AG04450 (cell line): Measurements from ENCODE around the gene GTF2H4. TPM values are rescaled to one million over a fixed set of nuclear protein-coding genes. Genes with fewer than 3 reads are reported as not detected.

Experiments used
- CTCF ChIA-PET: fragments of 300-600, 350-600 bp; formaldehyde crosslinking; extraction: SDS; loops from one replicate; lab custom pipeline; 2022; ENCODE audit warnings: antibody characterized with exemption, inconsistent platforms; lab: Charles Lee
- POLR2A ChIA-PET: fragments of 350-600 bp; formaldehyde crosslinking; extraction: SDS; loops from one replicate; lab custom pipeline; 2021; ENCODE audit warnings: antibody characterized with exemption, inconsistent platforms; lab: Yijun Ruan, JAX
- DNase-seq: peaks from one replicate; pipeline ENCODE4 v3.0.0-alpha.2; 2011; ENCODE audit warnings: low read depth, low spot score
- H3K27ac ChIP-seq: one replicate; pipeline ENCODE4 v1.5.1; 2012; ENCODE audit warnings: low read depth, low read length, control low read depth
- H3K27me3 ChIP-seq: one replicate; pipeline ENCODE4 v1.6.0; 2012; ENCODE audit warnings: low read length; ENCODE audit not compliant: control insufficient read depth, insufficient read depth
- H3K4me3 ChIP-seq: 2 replicates; pipeline ENCODE4 v1.5.1; 2011; ENCODE audit warnings: mild to moderate bottlenecking, low read depth, low read length, control low read depth
- H3K9me3 ChIP-seq: 2 replicates; pipeline ENCODE4 v1.5.1; 2012; ENCODE audit warnings: low read length; ENCODE audit not compliant: control insufficient read depth, insufficient read depth
- CTCF ChIP-seq: IDR thresholded peaks from 2 replicates; pipeline ENCODE4 v1.5.1; 2011; ENCODE audit warnings: low read depth, low read length, control low read depth, inconsistent platforms
- polyA plus RNA-seq: library from polyadenylated mRNA; depleted of rRNA; stranded (reverse); fragments of >200 nt; gene quantifications from 2 replicates; pipeline ENCODE4 v1.2.3, GENCODE V29; 2011

Gene GTF2H4
- polyA plus RNA-seq, 1 experiment = 31.9 TPM

GRCh38 chr6:30884521-30885480 is 23.2 kb upstream of the GTF2H4 start:
- DNase-seq = no peak
- H3K27ac ChIP-seq = no peak overlapping the region

GRCh38 chr6:30885481-30885998 is 22.5 kb upstream of the GTF2H4 start:
- no peaks in the 10 kb centered on the region; the same call in 1 of the 2 replicates for H3K9me3 ChIP-seq
- ChIA-PET POLR2A (interaction anchor here (1.0 to 2.6 kb wide), 3 partner anchors 57 to 141 kb away, joined by 3 to 12 read pairs (median 5); partner anchors contain the start of gene IER3), CTCF (interaction anchor here (0.8 to 1.7 kb wide), 3 partner anchors 194 to 202 kb away, joined by 3 read pairs; no protein-coding TSS in a partner anchor)
- no peak for DNase-seq
- H3K4me3 ChIP-seq = peak overlapping the region; percentile 83
- no peaks in the 10 kb centered on the region for H3K27me3 ChIP-seq
- no peak for TF ChIP-seq CTCF
- peak overlapping the region; percentile 57 for H3K27ac ChIP-seq

More at GRCh38 chr6:30884521-30885480, 23.2 kb upstream of the GTF2H4 start:
- Histone ChIP-seq H3K4me3 (peak overlapping the region; percentile 83), H3K9me3 (no peaks in the 10 kb centered on the region; the same call in 1 of the 2 replicates), H3K27me3 (no peaks in the 10 kb centered on the region)
- ChIA-PET POLR2A (interaction anchor here (0.6 to 2.6 kb wide), 5 partner anchors 57 to 306 kb away, joined by 3 to 13 read pairs (median 9); partner anchors contain the start of gene IER3), CTCF (interaction anchor here (1.4 to 3.6 kb wide), 3 partner anchors 56 to 203 kb away, joined by 3 to 19 read pairs (median 3); no protein-coding TSS in a partner anchor)
- no peak for TF ChIP-seq CTCF

- DNase-seq = peak; percentile 26
- ChIA-PET POLR2A (interaction anchor here (1.0 kb wide), 1 partner anchor 134 kb away, joined by 3 read pairs; no protein-coding TSS in a partner anchor), CTCF (interaction anchor here (0.8 to 1.7 kb wide), 2 partner anchors 193 to 201 kb away, joined by 3 read pairs; no protein-coding TSS in a partner anchor)
- Histone ChIP-seq H3K9me3 (no peaks in the 10 kb centered on the region; the same call in 1 of the 2 replicates), H3K27me3 (no peaks in the 10 kb centered on the region), H3K4me3 (peak overlapping the region; percentile 83), H3K27ac (peak overlapping the region; percentile 57)
- no peak for TF ChIP-seq CTCF
Observed at GRCh38 chr6:30885999-30886896, 21.8 kb upstream of the GTF2H4 start.

GRCh38 chr6:30886897-30887255 is 21.1 kb upstream of the GTF2H4 start:
- no peaks in the 10 kb centered on the region for H3K27me3 ChIP-seq
- no peak overlapping the region for H3K27ac ChIP-seq
- no peak overlapping the region for H3K4me3 ChIP-seq
- no peak for DNase-seq
- ChIA-PET CTCF (interaction anchor here (1.0 kb wide), 1 partner anchor 200 kb away, joined by 3 read pairs; no protein-coding TSS in a partner anchor), POLR2A (no interaction called here)
- H3K9me3 ChIP-seq = no peaks in the 10 kb centered on the region; the same call in 1 of the 2 replicates
- TF ChIP-seq CTCF = no peak
